Limb (tissue), 2 donors: ENCODE results near the gene CALML5.

Experiments
- DNase-seq, 2 donors: peaks; one replicate each; pipeline ENCODE4 v3.0.0-alpha.2; 2016; ENCODE audit errors: extremely low spot score in 2 of 2

Gene CALML5

GRCh38 chr10:5465976-5466450 lies 33.4 kb downstream of the CALML5 start:
- DNase-seq = no peak

GRCh38 chr10:5464546-5464945 lies 34.8 kb downstream of the CALML5 start:
- DNase-seq = no peak

GRCh38 chr10:5462841-5463293 lies 36.5 kb downstream of the CALML5 start:
- peak in 1 of 2 donors; percentile 34 for DNase-seq

- DNase-seq = peak in 1 of 2 donors; percentile 25
These were observed 37.2 kb downstream of the CALML5 start for GRCh38 chr10:5461914-5462840.

- peak in 1 of 2 donors; percentile 40 for DNase-seq
These were observed 38.2 kb downstream of the CALML5 start for GRCh38 chr10:5461203-5461588.

GRCh38 chr10:5460468-5461202 lies 38.7 kb downstream of the CALML5 start:
- DNase-seq = no peak

- DNase-seq = no peak
These were observed 40.2 kb downstream of the CALML5 start for GRCh38 chr10:5458949-5459747.

GRCh38 chr10:5458425-5458824 lies 40.9 kb downstream of the CALML5 start:
- no peak for DNase-seq

GRCh38 chr10:5457741-5458140 lies 41.6 kb downstream of the CALML5 start:
- no peak for DNase-seq

- no peak for DNase-seq
These were observed 42.8 kb downstream of the CALML5 start for GRCh38 chr10:5456563-5456962.

GRCh38 chr10:5453749-5454489 lies 45.5 kb downstream of the CALML5 start:
- DNase-seq = no peak

- no peak for DNase-seq
These were observed 48.6 kb downstream of the CALML5 start for GRCh38 chr10:5450605-5451384.

- DNase-seq = peak; percentile 69 to 86
These were observed 49.5 kb downstream of the CALML5 start for GRCh38 chr10:5449823-5450222.

GRCh38 chr10:5449227-5449626 lies 50.1 kb downstream of the CALML5 start:
- DNase-seq = no peak
